Chondrocyte (in vitro differentiated cells): ENCODE measurements around the gene RECQL. TPM values are rescaled to one million over a fixed set of nuclear protein-coding genes. Genes with fewer than 3 reads are reported as not detected.

Experiments
- DNase-seq: peaks from one replicate; pipeline ENCODE4 v3.0.0; 2021; ENCODE audit warnings: mixed read lengths, low spot score
- H3K27ac Mint-ChIP-seq: one replicate; pipeline ENCODE4 v1.8.0; 2021; ENCODE audit warnings: mild to moderate bottlenecking, moderate library complexity, mixed read lengths; ENCODE audit not compliant: unreplicated experiment
- H3K27me3 Mint-ChIP-seq: 2 replicates; pipeline ENCODE4 v1.8.0; 2021; ENCODE audit warnings: low read depth, mixed read lengths
- H3K36me3 Mint-ChIP-seq: 2 replicates; pipeline ENCODE4 v1.8.0; 2021; ENCODE audit warnings: low read depth, mixed read lengths
- H3K4me1 Mint-ChIP-seq: 2 replicates; pipeline ENCODE4 v1.8.0; 2021; ENCODE audit warnings: low read depth, mild to moderate bottlenecking, mixed read lengths
- H3K4me3 Mint-ChIP-seq: one replicate; pipeline ENCODE4 v1.8.0; 2021; ENCODE audit warnings: mild to moderate bottlenecking, moderate library complexity, mixed read lengths; ENCODE audit not compliant: unreplicated experiment
- H3K9me3 Mint-ChIP-seq: 2 replicates; pipeline ENCODE4 v1.8.0; 2021; ENCODE audit warnings: low read depth, mixed read lengths
- total RNA-seq: library from RNA; stranded (reverse); gene quantifications from 3 replicates; pipeline ENCODE4 v1.2.1, GENCODE V29; 2021
- TF ChIP-seq, protein P1 (sequence below): fragments of 200-600 bp; sonication (generic); IDR thresholded peaks from 2 replicates; pipeline ENCODE4 v1.5.0; 2021; ENCODE audit warnings: antibody characterized with exemption, mild to moderate bottlenecking, moderate library complexity

RECQL gene
- total RNA-seq, 1 donor from 2014 or later, result 50.2 TPM

DNA sequence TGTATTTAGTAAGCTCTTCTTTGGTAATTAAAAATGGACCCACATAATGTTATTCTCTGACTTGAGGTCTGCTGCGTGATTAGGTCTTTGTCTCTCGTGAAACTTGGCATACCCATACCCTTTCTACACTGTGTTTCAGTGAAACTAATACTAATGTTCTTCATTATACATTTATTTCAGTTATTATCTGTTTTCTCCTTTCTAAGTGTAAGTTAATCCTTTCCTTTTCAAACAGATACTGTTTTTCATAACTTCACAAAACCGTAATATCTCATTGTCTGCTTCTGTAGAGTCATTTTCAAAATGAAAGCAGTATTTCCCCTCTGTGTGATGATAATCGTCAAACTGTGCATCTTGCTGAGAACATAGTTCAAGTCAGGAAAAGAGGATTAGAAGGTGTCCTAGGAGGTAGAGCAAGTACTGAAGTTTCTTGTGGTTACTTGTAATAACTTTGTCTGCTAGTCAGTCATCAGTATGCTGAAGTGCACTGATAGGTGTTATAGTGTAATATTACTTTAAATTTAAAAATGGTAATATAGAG lies 48.1 kb downstream of the RECQL start:
- H3K27me3 Mint-ChIP-seq, result no peaks in the 10 kb centered on the region
- no peak overlapping the region for H3K27ac Mint-ChIP-seq
- TF ChIP-seq, protein P1, sequence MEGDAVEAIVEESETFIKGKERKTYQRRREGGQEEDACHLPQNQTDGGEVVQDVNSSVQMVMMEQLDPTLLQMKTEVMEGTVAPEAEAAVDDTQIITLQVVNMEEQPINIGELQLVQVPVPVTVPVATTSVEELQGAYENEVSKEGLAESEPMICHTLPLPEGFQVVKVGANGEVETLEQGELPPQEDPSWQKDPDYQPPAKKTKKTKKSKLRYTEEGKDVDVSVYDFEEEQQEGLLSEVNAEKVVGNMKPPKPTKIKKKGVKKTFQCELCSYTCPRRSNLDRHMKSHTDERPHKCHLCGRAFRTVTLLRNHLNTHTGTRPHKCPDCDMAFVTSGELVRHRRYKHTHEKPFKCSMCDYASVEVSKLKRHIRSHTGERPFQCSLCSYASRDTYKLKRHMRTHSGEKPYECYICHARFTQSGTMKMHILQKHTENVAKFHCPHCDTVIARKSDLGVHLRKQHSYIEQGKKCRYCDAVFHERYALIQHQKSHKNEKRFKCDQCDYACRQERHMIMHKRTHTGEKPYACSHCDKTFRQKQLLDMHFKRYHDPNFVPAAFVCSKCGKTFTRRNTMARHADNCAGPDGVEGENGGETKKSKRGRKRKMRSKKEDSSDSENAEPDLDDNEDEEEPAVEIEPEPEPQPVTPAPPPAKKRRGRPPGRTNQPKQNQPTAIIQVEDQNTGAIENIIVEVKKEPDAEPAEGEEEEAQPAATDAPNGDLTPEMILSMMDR, result no peak
- peaks cover 17% of the 10 kb centered on the region for H3K36me3 Mint-ChIP-seq
- H3K4me1 Mint-ChIP-seq, result peaks cover 8% of the 10 kb centered on the region
- no peaks in the 10 kb centered on the region for H3K9me3 Mint-ChIP-seq
- H3K4me3 Mint-ChIP-seq, result no peak overlapping the region
- no peak for DNase-seq

DNA sequence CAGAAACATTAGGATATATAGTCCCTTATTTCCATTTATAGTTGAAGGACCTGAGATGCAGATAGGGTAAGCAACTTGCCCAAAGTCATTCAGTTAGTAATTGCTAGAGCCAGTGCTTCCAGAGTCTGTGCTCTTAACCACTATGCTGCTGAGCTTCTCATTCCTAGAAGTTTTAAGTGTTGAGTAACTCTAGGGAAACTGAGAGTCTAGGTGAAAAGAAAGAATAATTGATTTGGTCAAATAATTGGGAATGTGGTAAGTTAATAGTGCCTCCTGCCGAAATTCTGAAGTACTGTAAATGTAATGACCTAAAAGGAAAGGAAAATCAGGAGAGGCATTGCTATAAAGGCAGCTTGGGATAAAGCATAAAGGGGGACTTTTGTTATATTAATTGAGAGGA lies 49.9 kb downstream of the RECQL start:
- Mint-ChIP-seq H3K27ac (no peak overlapping the region), H3K9me3 (no peaks in the 10 kb centered on the region), H3K4me3 (no peak overlapping the region), H3K36me3 (peaks cover 11% of the 10 kb centered on the region), H3K4me1 (peaks cover 3% of the 10 kb centered on the region), H3K27me3 (no peaks in the 10 kb centered on the region)
- DNase-seq, result no peak
- TF ChIP-seq, protein P1, result peak; percentile 64

DNA sequence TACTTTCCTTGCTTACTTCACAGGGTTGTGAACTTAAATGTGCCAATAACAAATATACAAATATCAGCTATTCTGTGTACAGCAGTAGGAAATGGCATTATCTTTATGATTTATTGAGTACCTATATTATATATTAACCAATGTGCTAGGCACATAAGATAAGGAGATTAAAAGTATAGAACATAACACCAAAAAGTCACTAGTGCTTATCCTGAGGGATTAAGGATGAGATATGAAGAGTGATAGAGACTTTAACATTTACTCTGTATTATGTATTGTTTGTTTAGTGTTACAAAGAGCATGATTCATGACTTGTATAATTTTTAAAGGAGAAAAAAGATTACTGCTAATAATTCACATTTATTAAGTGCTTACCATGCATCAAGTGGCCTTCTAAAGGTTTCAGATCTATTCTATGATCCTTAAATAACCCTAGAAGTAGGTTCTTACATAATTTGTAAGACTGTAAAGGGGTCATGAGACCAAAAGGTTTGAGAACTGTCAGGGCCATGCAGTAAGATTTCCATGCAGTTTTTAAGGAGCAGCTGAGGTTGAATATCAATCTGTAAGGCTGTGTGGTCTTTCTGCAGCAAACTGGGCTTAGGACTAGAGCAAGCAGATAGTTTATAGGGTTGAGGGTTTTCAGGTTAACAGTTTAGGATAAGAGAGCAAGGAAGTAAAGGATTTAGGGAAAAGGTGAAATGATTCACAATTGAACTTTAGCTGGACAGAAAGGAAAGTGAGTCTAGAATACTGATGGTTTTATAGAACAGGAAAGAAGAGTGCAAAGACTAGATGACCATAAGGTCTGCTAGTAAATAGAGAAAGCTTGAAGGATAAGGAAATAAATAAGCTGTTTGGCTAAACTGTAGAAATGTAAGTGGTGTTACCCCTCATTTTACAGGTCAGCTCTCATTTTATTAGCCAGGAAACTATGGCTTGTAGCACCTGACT lies 57.0 kb downstream of the RECQL start:
- TF ChIP-seq, protein P1, result no peak
- Mint-ChIP-seq H3K36me3 (peaks cover 15% of the 10 kb centered on the region), H3K27me3 (no peaks in the 10 kb centered on the region), H3K9me3 (no peaks in the 10 kb centered on the region), H3K4me1 (peaks cover 2% of the 10 kb centered on the region), H3K27ac (no peak overlapping the region), H3K4me3 (no peak overlapping the region)
- DNase-seq, result no peak

DNA sequence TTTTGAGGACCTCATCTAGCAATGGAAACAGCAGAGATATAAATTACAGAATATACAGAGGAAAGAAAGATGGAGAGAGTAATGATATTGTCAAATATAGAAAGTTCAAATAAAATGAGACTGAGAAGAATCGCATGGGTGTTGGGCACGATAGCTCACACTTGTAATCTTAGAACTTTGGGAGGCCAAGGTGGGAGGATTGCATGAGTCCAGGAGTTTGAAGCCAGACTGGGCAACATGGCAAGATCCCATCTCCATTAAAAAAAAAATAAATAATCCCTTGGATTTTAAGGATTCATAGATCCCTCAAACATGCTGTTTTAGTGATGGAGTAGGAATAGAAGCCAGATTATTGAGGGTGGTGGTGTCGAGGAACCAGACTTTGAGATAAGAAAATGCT lies 62.1 kb downstream of the RECQL start:
- TF ChIP-seq, protein P1, result no peak
- H3K36me3 Mint-ChIP-seq, result peaks cover 2% of the 10 kb centered on the region
- H3K4me1 Mint-ChIP-seq, result peaks cover 23% of the 10 kb centered on the region
- no peak for DNase-seq
- no peak overlapping the region for H3K4me3 Mint-ChIP-seq
- H3K27me3 Mint-ChIP-seq, result no peaks in the 10 kb centered on the region
- H3K9me3 Mint-ChIP-seq, result no peaks in the 10 kb centered on the region
- no peak overlapping the region for H3K27ac Mint-ChIP-seq

DNA sequence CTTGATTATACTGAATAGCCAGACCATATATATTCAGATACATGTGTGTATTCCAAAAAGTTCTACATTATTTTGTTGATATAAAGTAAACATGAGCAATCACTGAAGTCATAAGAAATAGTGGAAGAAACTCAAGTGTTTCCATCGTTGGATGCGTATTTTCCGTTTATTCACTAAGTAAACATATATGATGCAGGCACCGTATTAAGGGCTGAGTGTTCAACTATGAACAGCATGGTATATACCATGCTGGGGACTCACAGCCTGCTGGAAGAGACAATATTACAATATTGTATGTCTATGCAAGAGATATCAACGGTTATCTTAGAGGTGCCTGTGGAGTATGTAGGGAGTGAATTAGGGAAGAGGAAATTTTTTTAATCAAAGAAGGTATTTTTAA lies 62.8 kb downstream of the RECQL start:
- H3K4me3 Mint-ChIP-seq, result peak overlapping the region; percentile 92
- no peak for DNase-seq
- peaks cover 2% of the 10 kb centered on the region for H3K36me3 Mint-ChIP-seq
- H3K27ac Mint-ChIP-seq, result peak overlapping the region; percentile 99
- H3K9me3 Mint-ChIP-seq, result no peaks in the 10 kb centered on the region
- peaks cover 23% of the 10 kb centered on the region for H3K4me1 Mint-ChIP-seq
- TF ChIP-seq, protein P1, result no peak
- no peaks in the 10 kb centered on the region for H3K27me3 Mint-ChIP-seq
